HG03558 (cell line): ENCODE data around the gene MAJIN.
"Not testable (repeated sequence)": the region's sequence is repeated elsewhere in the genome, so short reads cannot be mapped to it uniquely, and the experiment has no call there.

Source experiments
- ATAC-seq: cut with Tn5 transposase; IDR thresholded peaks from one replicate; pipeline ENCODE4 v1.9.1; 2021; ENCODE audit warnings: moderate number of reproducible peaks; ENCODE audit not compliant: unreplicated experiment; ENCODE audit errors: extremely low read depth

The MAJIN gene

GRCh38 chr11:64994318-64994717 lies 22.4 kb upstream of the MAJIN start:
- no peak for ATAC-seq

DNA sequence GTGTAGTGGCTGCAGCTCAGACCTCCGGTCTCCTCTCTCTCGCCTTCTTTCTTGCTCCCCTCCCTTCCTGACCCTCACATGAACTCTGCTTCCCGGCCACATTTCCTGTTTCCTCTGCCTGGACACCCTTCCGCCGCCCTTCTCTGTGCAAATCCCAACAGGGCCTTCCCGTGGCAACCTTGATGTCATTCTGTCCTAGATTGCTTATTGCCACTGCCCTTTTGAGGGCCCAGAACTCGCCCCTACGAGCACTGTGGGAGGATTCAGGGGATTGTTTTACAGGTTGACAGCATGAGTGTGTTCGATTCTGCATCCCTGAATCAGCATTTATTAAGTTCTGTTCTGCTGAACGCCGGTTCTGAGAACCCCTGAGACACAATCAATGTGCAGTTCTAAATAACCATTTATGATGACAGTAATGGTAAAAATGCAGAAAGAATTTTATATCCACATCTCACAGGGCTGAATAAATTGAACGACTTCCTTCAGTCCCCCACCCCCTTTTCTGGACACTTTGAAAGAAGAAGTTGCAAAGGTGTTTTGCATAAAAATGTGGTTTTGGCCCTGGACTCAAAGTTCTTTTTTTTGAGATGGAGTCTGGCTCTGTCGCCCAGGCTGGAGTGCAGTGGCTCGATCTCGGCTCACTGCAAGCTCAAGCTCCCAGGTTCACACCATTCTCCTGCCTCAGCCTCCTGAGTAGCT lies 18.5 kb upstream of the MAJIN start:
- no peak for ATAC-seq

- ATAC-seq, result no peak
Observed at GRCh38 chr11:64989416-64989815, 17.5 kb upstream of the MAJIN start.

DNA sequence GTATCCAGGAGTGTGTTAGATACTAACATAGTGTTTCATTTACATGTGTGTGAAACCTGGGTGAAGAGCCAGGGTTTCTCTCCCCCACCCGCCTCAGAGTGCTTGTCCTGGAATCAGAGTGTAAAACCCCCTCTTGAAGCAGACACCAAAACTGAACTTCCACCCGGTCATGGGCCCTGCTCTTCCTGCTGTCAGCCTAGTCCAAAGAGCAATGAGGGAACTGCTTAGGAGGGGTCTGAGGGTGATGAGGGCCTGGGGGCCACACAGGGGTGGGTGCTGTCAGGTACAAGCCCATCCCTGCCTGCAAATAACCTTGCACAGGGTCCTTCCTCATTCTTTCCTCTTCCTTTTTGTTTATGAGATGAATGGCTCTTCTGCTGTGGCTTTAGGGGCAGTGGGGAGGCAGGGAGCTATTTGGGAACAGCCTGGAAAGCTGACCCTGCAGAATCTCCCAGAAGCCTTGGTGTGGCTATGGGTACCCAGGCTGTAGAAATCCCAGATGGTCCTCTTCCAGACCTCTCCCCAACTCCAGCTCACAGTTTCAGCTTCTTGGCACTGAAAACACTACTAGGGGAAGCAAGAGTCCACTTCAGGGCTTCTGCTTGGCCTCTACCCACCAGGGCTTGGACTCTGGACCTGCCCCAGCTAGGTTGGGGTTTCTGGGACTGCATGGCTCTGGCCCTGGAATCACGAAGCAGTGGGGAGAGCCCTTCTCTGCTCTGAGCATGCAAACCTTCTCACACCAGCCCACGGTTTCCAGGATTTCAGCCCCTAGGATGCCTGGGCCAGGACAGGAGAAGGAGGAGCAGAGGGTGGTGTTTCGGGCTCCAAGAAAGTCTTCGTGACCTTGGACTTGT lies 16.3 kb upstream of the MAJIN start:
- ATAC-seq, result no peak

- ATAC-seq, result not testable (repeated sequence)
Observed at GRCh38 chr11:64983339-64983738, 11.4 kb upstream of the MAJIN start.

DNA sequence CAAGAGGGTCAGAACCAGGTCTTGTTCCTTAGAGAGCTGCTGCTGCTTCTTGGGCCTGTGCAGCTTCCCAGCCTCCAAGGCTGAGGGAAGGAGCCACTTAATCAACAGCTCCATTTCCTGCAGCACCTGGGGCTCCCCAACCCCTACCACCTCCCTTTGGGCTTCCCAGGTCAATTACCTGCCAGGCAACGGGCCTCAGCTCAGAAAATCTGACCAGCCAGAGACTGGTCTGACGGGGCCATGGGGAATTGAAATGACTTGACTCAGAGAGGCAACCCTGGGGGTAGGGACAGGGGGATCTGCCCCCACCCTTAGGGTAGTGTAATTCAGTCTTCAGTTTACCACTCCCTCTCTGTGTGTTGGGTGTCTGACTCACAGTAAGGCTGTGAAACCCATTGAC lies 4.7 kb upstream of the MAJIN start:
- ATAC-seq, result no peak

- no peak for ATAC-seq
Observed at GRCh38 chr11:64974124-64974523, 2.2 kb upstream of the MAJIN start.

DNA sequence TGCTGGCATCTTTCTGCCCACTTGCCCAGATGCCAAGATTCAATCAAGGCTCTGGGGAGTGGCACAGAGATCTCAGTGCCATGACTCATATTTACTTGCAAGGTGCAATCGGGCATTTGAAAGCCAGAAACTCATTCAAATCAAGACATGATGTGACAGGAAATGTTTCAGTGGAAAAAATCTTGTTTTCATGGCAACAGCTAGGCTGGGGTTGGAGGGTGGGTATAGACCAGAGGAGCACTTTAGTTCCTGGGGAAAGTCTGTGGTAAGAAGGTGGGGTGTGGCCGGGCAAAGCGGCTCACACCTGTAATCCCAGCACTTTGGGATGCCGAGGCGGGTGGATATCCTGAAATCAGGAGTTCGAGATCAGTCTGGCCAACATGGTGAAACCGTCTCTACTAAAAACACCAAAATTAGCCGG lies 1.2 kb downstream of the MAJIN start:
- no peak for ATAC-seq

DNA sequence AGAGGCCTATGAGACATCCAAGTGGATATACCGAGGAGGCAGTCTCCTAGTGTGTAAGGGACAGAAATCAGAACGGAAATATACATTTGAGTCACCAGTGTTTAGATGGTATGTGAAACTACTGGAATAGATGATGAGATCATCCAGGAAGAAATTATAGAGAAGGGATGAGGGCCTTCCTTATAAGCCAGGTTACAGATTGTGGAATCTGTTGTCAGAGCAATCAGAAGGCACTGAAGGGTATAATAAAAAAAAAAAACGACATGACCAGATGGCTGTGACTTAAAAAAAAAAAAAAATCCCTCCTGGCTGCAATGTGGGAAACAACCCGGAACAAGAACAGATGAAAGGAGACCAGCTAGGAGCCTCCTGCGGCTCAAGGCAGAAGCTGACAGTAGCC lies 2.7 kb downstream of the MAJIN start:
- no peak for ATAC-seq

DNA sequence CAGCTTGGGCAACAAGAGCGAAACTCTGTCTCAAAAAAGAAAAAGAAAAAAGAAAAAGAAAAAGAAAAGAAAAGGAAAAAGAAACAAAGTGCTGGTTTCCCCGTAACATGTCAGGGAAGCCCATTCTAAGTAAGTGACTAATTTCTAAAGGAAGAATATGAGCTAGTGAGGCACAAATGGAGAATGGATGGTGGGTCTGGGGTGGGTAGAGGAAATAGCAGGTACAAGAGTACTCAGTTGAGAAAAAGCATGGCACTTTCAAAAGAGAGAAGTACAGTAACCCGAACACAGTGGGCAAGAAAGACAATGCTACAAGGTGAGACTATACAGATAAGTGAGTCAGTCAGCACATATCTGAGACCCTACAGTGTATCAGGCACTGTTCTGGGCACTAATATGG lies 4.5 kb downstream of the MAJIN start:
- ATAC-seq, result no peak

DNA sequence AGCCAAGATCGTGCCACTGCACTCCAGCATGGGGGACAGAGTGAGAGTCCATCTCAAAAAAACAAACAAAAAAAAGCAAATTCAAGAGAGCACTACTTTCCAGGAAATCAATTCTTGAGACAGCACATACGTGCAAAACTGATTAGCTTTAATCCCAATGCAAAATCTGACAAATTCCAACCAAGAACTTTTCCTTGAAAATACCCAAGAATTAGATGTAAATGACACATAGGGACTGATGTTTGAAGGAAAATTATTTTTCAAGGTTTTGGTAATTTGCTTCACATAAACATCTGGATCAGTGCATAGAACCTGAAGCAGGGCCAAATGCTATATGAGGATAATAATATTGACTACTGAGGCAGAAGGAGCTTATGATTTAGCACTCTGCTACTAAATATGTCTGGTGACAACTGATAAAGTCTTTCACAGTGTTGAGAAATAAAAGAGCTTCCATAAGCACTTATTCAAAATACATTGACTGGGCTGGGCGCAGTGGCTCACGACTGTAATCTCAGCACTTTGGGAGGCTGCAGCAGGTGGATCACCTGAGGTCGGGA lies 8.8 kb downstream of the MAJIN start:
- ATAC-seq, result no peak

DNA sequence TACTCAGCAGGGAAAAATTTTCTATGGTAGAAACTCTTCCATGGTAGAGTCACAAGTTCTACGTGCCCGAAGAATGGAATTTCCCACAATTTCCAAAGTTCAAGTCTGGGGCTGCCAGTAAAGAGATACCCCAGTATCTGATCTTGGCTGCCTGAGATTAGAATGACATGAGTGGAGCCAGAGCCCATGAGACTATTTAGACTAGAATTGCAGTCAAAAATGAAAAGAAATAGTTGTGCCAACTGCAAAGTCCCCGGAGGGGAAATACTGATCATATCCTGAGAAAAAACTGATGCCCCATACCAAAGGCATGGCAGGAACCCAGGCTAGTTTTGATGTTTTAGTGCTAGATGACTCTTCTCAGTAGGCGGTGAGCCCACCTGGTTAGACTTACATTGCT lies 11.2 kb downstream of the MAJIN start:
- no peak for ATAC-seq

GRCh38 chr11:64959498-64959897 lies 12.4 kb downstream of the MAJIN start:
- ATAC-seq, result no peak

- ATAC-seq, result no peak
Observed at GRCh38 chr11:64954201-64954600, 17.7 kb downstream of the MAJIN start.

GRCh38 chr11:64951529-64951928 lies 20.4 kb downstream of the MAJIN start:
- ATAC-seq, result no peak

GRCh38 chr11:64947208-64947814 lies 24.6 kb downstream of the MAJIN start:
- no peak for ATAC-seq

- no peak for ATAC-seq
Observed at GRCh38 chr11:64936539-64936938, 35.4 kb downstream of the MAJIN start.

DNA sequence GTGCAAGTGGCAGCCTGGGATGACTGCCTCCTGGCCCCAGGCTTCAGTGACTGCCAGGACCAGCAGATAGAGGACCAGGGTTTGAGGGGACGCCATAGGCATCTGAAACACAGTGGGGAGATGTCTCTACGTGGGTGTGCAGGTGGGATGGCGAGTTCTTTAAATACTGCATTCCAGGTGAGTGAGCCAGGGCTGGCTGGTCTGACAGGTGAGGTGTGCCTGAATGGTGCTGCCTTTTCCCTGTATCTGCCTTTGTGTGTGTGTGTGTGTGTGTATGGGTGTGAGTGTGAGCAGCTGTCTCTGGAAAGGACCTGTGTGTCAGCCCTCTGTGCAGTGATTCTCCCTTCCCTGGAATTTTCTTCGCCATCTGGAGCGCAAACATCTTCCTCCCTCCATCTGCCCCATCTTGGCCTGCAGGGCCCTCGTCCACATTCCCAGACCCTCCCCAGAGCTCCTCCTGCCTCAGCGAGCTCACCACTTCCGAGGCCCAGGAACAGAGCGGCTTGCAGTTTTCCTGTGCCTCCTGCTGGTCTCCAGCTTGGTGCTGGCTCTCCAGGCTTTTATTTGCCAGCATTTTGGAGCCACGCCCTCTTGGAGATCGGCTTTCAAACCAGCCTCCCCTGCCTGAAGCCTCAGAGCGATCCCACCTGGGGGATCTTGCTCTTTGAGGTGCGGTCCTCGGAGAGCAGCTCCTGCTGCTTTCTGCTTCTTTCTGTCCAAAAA lies 36.4 kb downstream of the MAJIN start, which contains the start of gene GPHA2:
Gene GPHA2, minus strand, starts transcription at position 535 of the 723 bp plus-strand sequence. Its CDS starts 433 bp downstream, at position 102.
- no peak for ATAC-seq

DNA sequence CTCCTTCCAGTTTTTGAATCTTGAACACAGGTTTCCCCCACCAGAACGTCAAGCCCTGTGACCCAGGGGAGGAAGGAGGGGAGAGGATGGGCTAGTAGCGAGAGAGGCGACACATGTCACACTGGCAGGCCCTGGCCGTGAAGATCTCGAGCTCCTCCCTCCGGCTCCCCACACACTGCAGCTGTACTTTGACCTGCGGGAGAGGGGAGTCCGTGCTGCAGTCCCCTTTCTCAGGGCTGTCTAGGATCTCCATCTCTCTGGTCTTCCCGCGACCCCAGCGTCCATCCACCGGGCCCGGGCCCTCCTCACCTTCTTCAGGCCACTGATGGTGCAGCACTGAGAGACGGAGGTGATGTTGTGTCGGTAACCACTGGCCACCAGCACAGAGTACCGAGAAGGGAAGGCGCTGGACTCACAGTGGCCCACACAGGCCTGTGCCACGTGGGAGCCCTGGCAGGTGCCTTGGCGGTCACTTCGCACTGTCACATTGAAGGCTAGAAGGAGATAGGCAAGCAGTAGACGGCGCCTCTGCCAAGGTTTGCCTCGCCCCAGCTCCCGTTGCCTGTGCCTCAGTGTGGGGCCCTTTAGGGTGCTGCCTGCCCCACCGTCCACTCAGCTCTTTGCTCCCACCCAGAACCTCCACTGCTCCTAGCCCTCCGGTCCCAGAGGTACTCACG lies 37.1 kb downstream of the MAJIN start:
- ATAC-seq, result no peak
